Measurements from ENCODE around the gene ARHGEF2. TPM values are rescaled to one million over a fixed set of nuclear protein-coding genes. Genes with fewer than 3 reads are reported as not detected.
A peak's percentile ranks its signal among the peaks of the same experiment; 100 is the strongest.

Gene ARHGEF2
- polyA plus RNA-seq, 3 donors, result 15.4 to 271 (median 18.6) TPM

GRCh38 chr1:155934936-155935590, 43.3 kb downstream of the ARHGEF2 start:
- H3K27me3 ChIP-seq (ENCODE audit: control insufficient read depth in 2 of 2, insufficient read depth in 2 of 2, low read length in 2 of 2), result no peaks in the 10 kb centered on the region
- H4K20me1 ChIP-seq (ENCODE audit: insufficient read depth, low read length), result peaks cover 28% of the 10 kb centered on the region
- WGBS (ENCODE audit: insufficient coverage), result 88% methylated on average over 11 of the region's 24 CpGs
- Mint-ChIP-seq H3K4me1 (peaks cover 28% of the 10 kb centered on the region), H3K9me3 (peaks cover 0 to 2% (median 0%) of the 10 kb centered on the region in 7 donors), H3K27me3 (ENCODE audit: low read depth in 3 of 3) (peaks cover 0 to 2% (median 0%) of the 10 kb centered on the region in 3 donors), H3K27ac (peak overlapping the region in 1 of 7 donors; percentile 87), H3K36me3 (peaks cover 21 to 30% of the 10 kb centered on the region in 2 donors), H3K4me3 (no peak overlapping the region)
- peak overlapping the region; percentile 84 for H3K4me2 ChIP-seq (replicated peaks; ENCODE audit: extremely low read depth, low read length, poor library complexity, severe bottlenecking)
- TF ChIP-seq, protein P1, sequence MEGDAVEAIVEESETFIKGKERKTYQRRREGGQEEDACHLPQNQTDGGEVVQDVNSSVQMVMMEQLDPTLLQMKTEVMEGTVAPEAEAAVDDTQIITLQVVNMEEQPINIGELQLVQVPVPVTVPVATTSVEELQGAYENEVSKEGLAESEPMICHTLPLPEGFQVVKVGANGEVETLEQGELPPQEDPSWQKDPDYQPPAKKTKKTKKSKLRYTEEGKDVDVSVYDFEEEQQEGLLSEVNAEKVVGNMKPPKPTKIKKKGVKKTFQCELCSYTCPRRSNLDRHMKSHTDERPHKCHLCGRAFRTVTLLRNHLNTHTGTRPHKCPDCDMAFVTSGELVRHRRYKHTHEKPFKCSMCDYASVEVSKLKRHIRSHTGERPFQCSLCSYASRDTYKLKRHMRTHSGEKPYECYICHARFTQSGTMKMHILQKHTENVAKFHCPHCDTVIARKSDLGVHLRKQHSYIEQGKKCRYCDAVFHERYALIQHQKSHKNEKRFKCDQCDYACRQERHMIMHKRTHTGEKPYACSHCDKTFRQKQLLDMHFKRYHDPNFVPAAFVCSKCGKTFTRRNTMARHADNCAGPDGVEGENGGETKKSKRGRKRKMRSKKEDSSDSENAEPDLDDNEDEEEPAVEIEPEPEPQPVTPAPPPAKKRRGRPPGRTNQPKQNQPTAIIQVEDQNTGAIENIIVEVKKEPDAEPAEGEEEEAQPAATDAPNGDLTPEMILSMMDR (IDR thresholded peaks at IDR 0.05), result no peak
- peak overlapping the region; percentile 88 for H3K9ac ChIP-seq (ENCODE audit: insufficient read depth, low read length, poor library complexity, severe bottlenecking)
- peak overlapping the region; percentile 87 for H2AFZ ChIP-seq (ENCODE audit: insufficient read depth, low read depth, low read length, poor library complexity, severe bottlenecking)
- H3K4me3 ChIP-seq (replicated peaks in 1 of 3; ENCODE audit: low read depth in 2 of 3, low read length in 3 of 3), result peak overlapping the region; percentile 39 to 96 (median 94)
- H3K79me2 ChIP-seq (ENCODE audit: insufficient read depth, low read length), result peaks cover 42% of the 10 kb centered on the region
- DNase-seq, result no peak
- H3K27ac ChIP-seq (ENCODE audit: low read depth in 1 of 2, low read length in 2 of 2), result peak overlapping the region; percentile 88 to 94
- H3K4me1 ChIP-seq (ENCODE audit: control insufficient read depth in 1 of 2, insufficient read depth in 2 of 2, low read length in 2 of 2), result peaks cover 27 to 49% of the 10 kb centered on the region in 2 donors
- intact Hi-C loops (cut with micrococcal nuclease), result loop anchor here (1.0 to 5.0 kb wide), 4 partner anchors 24 to 132 kb away; partner anchors contain the start of genes LAMTOR2 (in 2 of the 2), RIT1 (in 1 of the 2) and UBQLN4 (in 1 of the 2)
- H3K9me3 ChIP-seq (replicated peaks in 1 of 2; ENCODE audit: control insufficient read depth in 1 of 2, insufficient read depth in 1 of 2, low read length in 2 of 2), result no peaks in the 10 kb centered on the region
- peaks cover 23 to 26% of the 10 kb centered on the region in 2 donors for H3K36me3 ChIP-seq (replicated peaks in 1 of 2; ENCODE audit: control insufficient read depth in 1 of 2, insufficient read depth in 2 of 2, low read length in 2 of 2)

DNA sequence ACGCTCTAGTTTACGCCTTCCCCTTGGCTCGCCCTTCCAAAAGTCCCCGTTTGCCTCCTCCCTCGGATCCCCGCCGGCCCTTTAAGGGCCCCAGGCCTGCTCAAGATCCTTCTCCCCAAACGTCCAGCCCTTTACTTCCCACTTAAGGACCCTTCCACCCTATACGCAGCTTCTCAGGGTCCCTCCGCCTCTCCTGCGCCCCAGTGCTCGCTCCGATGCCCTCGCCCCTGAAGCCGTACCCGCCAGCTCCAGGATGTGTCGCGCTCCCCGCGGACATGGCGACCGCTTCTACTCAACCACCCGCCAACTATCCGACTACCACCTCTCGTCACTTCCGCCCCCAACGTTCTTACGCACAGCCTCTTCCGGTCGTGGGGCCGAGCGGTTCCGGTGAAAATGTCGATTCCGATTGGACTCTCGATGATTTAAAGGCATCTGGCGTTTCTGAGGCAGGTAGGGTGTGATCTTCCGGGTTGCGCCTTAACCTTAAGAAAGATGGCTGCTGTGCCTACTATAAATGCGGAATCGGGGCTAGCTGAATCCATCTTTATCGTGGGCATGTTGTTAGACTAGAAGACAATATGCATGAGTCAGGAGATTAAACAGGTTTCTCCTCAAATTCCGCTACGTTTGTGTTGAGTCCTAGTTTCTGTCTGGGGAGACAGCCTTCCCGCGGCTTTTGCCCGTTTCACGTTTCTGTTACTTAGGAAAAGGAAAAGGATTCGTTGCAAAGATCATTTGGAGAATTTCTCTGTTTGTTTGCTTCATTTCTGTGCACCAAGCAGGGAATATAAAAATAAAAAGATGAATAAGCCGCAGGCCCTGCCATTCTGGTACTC, 44.0 kb downstream of the ARHGEF2 start, which contains the start of gene KHDC4:
Gene KHDC4, minus strand, starts transcription at position 317 of the 839 bp plus-strand sequence. Its CDS starts 40 bp downstream, at position 277.
- peak within 1 kb of the TSS in 1 of 7 donors; percentile 87 for H3K27ac Mint-ChIP-seq
- H3K36me3 Mint-ChIP-seq, result peaks cover 26 to 37% of the 10 kb centered on the region in 2 donors

More for the DNA sequence above, 44.0 kb downstream of the ARHGEF2 start, which contains the start of gene KHDC4:
- Histone ChIP-seq H4K20me1 (ENCODE audit: insufficient read depth, low read length) (peaks cover 33% of the 10 kb centered on the region), H3K4me1 (ENCODE audit: control insufficient read depth in 1 of 2, insufficient read depth in 2 of 2, low read length in 2 of 2) (peaks cover 22 to 44% of the 10 kb centered on the region in 2 donors), H3K4me2 (replicated peaks; ENCODE audit: extremely low read depth, low read length, poor library complexity, severe bottlenecking) (peak within 1 kb of the TSS; percentile 84), H3K27ac (ENCODE audit: low read depth in 1 of 2, low read length in 2 of 2) (peak within 1 kb of the TSS; percentile 88 to 94), H3K9me3 (replicated peaks in 1 of 2; ENCODE audit: control insufficient read depth in 1 of 2, insufficient read depth in 1 of 2, low read length in 2 of 2) (no peaks in the 10 kb centered on the region), H3K9ac (ENCODE audit: insufficient read depth, low read length, poor library complexity, severe bottlenecking) (peak within 1 kb of the TSS; percentile 88), H3K36me3 (replicated peaks in 1 of 2; ENCODE audit: control insufficient read depth in 1 of 2, insufficient read depth in 2 of 2, low read length in 2 of 2) (peaks cover 29 to 30% of the 10 kb centered on the region in 2 donors), H3K27me3 (ENCODE audit: control insufficient read depth in 2 of 2, insufficient read depth in 2 of 2, low read length in 2 of 2) (no peaks in the 10 kb centered on the region), H2AFZ (ENCODE audit: insufficient read depth, low read depth, low read length, poor library complexity, severe bottlenecking) (peak within 1 kb of the TSS; percentile 87), H3K4me3 (replicated peaks in 1 of 3; ENCODE audit: low read depth in 2 of 3, low read length in 3 of 3) (peak within 1 kb of the TSS; percentile 63 to 96 (median 94)), H3K79me2 (ENCODE audit: insufficient read depth, low read length) (peaks cover 48% of the 10 kb centered on the region)
- TF ChIP-seq, protein P1 (IDR thresholded peaks at IDR 0.05), result peak; percentile 28
- DNase-seq, result peak; percentile 98 to 99 (median 99)
- intact Hi-C loops (cut with micrococcal nuclease), result loop anchor here (1.0 to 5.0 kb wide), 4 partner anchors 23 to 133 kb away; partner anchors contain the start of genes LAMTOR2 (in 2 of the 2), RIT1 (in 1 of the 2) and UBQLN4 (in 1 of the 2)
- Mint-ChIP-seq H3K4me3 (no peak within 1 kb of the TSS), H3K4me1 (peaks cover 25% of the 10 kb centered on the region), H3K9me3 (no peaks in the 10 kb centered on the region), H3K27me3 (ENCODE audit: low read depth in 3 of 3) (peaks cover 0 to 2% (median 0%) of the 10 kb centered on the region in 3 donors)
- WGBS (ENCODE audit: insufficient coverage), result under 1% methylated on average over 49 of the region's 50 CpGs
